Measurements from ENCODE around the gene CHMP2B. TPM values are rescaled to one million over a fixed set of nuclear protein-coding genes. Genes with fewer than 3 reads are reported as not detected.

The CHMP2B gene
- total RNA-seq, 1 experiment from 2014 or later, result 54.3 TPM

DNA sequence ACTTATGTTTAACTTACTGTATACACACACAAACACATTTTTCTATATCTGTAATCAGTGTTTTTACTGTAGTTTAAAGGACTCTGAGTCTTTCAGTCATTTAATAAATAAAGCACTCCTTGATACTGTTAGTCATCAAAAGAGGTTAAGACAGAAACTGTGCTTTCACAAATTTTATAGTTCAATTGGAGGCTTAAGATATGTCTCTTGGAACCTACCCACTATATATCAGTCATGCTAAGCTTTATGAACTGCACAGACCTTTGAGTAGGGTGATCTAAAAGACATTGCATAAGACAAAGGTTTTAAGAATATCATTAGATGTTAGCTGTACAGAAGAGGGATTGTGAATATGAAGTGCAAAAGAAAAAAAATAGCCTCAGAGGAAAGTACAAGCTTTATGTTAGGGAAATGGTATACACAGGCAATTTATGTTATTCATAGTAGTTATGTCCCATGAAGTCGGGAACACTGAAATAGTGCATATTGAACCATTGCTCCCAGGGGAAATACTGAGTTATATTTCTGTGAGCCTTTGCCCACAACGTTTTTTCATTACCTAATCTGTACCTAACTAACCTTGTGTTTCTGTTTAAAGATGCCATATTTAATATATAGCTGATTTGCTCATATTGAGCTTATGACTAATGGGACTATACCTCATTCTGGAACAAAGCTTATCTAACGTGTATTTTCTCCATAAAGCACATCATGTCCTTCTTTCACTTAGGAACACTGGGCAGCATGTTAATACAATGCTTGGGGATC lies 19.7 kb downstream of the CHMP2B start:
- POLR2A ChIA-PET, result no interaction called here
- Histone ChIP-seq H3K27ac (ENCODE audit: low read depth, low read length) (no peak overlapping the region), H3K4me2 (ENCODE audit: low read length) (no peak overlapping the region), H3K9ac (ENCODE audit: low read length) (no peak overlapping the region), H3K27me3 (ENCODE audit: insufficient read depth, low read length) (no peaks in the 10 kb centered on the region), H3K4me3 (replicated peaks in 1 of 2; ENCODE audit: low read depth in 1 of 2, low read length in 2 of 2) (no peak overlapping the region), H2AFZ (ENCODE audit: low read depth, low read length, poor library complexity, severe bottlenecking) (no peak overlapping the region), H3K79me2 (ENCODE audit: insufficient read depth, low read length) (peaks cover 15% of the 10 kb centered on the region), H3K4me1 (ENCODE audit: control insufficient read depth in 1 of 2, insufficient read depth in 2 of 2, low read length in 2 of 2) (peaks cover 0 to 3% of the 10 kb centered on the region in 2 experiments; a peak in 1 of 4 replicates), H3K9me3 (ENCODE audit: control insufficient read depth in 1 of 2, insufficient read depth in 1 of 2, low read depth in 1 of 2, low read length in 2 of 2) (no peaks in the 10 kb centered on the region), H3K36me3 (ENCODE audit: control insufficient read depth in 1 of 2, insufficient read depth in 2 of 2, low read length in 2 of 2) (0 out of 4 replicates have a peak, but pooled peaks cover 5 to 6% of the 10 kb centered on the region in 2 experiments), H3K9me2 (ENCODE audit: insufficient read depth) (no peaks in the 10 kb centered on the region), H4K20me1 (ENCODE audit: insufficient read depth) (peaks cover 7% of the 10 kb centered on the region; the same call in 1 of the 2 replicates)
- CTCF ChIA-PET, result no interaction called here
- intact Hi-C loops (cut with micrococcal nuclease), result no loop called here
- BruUV-seq (replicated peaks), result TSS peak; percentile 16
- RAD21 ChIA-PET (ENCODE audit: low non-redundant PET in 1 of 2, low total read pairs in 2 of 2, uncharacterized antibody in 2 of 2, unreplicated experiment in 2 of 2), result no interaction called here
- no peak for DNase-seq (ENCODE audit: low read depth, low spot score)
- no peak for ATAC-seq
- TF ChIP-seq FOSL1 (IDR thresholded peaks at IDR 0.05; ENCODE audit: low read depth) (no peak), SP1 (IDR thresholded peaks at IDR 0.05; ENCODE audit: low read depth) (no peak), ZFX (IDR thresholded peaks at IDR 0.05) (no peak), TCF7L2 (IDR thresholded peaks at IDR 0.05; ENCODE audit: borderline replicate concordance, extremely low read depth, insufficient read depth, insufficient read length) (no peak), POLR2A (IDR thresholded peaks at IDR 0.05; ENCODE audit: borderline replicate concordance, extremely low read depth, insufficient read depth, insufficient read length) (no peak), CTCF (IDR thresholded peaks at IDR 0.05 in 2 of 3, conservative IDR thresholded peaks at IDR 0.05 in 1 of 3; ENCODE audit: borderline replicate concordance in 1 of 3, insufficient read depth in 1 of 3, low read depth in 2 of 3, low read length in 2 of 3) (no peak), POLR2AphosphoS5 (IDR thresholded peaks at IDR 0.05; ENCODE audit: low read depth, low read length) (no peak), EZH2 (IDR thresholded peaks at IDR 0.05) (no peak), YY1 (IDR thresholded peaks at IDR 0.05; ENCODE audit: extremely low read depth, insufficient replicate concordance, low read depth, low read length) (no peak), SRF (IDR thresholded peaks at IDR 0.05; ENCODE audit: low read depth) (no peak)
- TF ChIP-seq, protein P1, sequence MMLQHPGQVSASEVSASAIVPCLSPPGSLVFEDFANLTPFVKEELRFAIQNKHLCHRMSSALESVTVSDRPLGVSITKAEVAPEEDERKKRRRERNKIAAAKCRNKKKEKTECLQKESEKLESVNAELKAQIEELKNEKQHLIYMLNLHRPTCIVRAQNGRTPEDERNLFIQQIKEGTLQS (IDR thresholded peaks at IDR 0.05), result no peak
- TF ChIP-seq, protein P2, sequence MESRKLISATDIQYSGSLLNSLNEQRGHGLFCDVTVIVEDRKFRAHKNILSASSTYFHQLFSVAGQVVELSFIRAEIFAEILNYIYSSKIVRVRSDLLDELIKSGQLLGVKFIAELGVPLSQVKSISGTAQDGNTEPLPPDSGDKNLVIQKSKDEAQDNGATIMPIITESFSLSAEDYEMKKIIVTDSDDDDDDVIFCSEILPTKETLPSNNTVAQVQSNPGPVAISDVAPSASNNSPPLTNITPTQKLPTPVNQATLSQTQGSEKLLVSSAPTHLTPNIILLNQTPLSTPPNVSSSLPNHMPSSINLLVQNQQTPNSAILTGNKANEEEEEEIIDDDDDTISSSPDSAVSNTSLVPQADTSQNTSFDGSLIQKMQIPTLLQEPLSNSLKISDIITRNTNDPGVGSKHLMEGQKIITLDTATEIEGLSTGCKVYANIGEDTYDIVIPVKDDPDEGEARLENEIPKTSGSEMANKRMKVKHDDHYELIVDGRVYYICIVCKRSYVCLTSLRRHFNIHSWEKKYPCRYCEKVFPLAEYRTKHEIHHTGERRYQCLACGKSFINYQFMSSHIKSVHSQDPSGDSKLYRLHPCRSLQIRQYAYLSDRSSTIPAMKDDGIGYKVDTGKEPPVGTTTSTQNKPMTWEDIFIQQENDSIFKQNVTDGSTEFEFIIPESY (IDR thresholded peaks at IDR 0.05; ENCODE audit: extremely low read depth, insufficient replicate concordance, low read length), result no peak
- TF ChIP-seq, protein P3, sequence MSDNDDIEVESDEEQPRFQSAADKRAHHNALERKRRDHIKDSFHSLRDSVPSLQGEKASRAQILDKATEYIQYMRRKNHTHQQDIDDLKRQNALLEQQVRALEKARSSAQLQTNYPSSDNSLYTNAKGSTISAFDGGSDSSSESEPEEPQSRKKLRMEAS (IDR thresholded peaks at IDR 0.05), result no peak

Measured in HCT116 (cell line).